Measurements from ENCODE around the gene JAZF1.
"Not testable (repeated sequence)": the region's sequence is repeated elsewhere in the genome, so short reads cannot be mapped to it uniquely, and the experiment has no call there.

JAZF1 gene

DNA sequence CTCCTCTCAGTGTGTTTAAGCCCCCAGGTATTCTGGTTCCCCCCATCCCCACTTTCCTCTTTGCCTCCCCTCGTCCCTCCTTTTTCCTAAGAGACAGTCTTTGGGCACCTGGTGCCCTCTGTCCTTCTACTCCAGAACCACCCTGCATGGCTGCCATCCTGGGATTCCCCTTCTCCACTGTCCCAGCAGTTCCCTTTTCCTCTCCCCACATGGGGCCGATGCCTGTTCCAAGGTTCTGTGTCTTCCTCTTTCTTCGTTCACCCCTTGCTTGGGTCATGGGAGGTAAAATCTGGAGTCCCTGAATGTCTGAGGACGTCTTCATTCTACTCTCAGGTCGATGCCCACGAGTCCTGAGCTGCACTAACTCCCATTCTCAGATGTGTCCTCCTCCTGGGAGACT lies 319.8 kb downstream of the JAZF1 start:
- no peak for DNase-seq

DNA sequence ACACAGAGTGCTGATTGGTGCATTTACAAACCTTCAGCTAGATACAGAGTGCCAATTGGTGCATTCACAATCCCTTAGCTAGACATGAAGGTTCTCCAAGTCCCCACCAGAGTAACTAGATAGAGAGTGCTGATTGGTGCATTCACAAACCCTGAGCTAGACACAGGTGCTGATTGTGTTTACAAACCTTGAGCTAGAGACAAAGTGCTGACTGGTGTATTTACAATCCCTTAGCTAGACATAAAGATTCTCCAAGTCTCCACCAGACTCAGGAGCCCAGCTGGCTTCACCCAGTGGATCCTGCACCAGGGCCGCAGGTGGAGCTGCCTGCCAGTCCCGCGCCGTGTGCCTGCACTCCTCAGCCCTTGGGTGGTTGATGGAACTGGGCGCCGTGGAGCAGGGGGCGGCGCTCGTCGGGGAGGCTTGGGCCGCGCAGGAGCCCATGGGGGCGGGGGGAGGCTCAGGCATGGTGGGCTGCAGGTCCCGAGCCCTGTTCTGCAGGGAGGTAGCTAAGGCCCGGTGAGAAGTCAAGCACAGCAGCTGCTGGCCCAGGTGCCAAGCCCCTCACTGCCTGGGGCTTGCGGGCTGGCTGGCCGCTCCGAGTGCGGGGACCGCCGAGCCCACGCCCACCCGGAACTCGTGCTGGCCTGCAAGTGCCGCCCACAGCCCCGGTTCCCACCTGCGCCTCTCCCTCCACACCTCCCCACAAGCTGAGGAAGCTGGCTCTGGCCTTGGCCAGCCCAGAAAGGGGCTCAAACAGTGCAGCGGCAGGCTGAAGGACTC lies 323.7 kb downstream of the JAZF1 start:
- DNase-seq = not testable (repeated sequence)

DNA sequence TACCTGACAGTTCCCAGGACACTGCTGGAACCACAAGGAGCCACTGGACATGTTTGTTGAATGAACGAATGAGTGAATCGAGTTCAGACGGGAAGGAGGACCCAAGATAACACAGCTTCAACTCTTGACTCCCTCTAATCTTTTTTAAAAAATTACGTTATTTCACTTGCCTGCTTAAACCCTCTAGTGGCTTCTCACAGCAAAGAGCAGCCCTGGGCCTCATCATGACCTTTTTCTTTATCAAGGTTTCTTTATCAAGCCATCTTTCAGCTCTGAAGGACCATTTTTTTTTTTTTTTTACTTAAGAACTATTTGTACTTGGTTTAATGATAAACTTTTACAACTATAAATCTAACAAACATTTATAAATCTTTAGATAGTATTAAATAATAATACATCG lies 330.1 kb downstream of the JAZF1 start:
- DNase-seq = no peak

DNA sequence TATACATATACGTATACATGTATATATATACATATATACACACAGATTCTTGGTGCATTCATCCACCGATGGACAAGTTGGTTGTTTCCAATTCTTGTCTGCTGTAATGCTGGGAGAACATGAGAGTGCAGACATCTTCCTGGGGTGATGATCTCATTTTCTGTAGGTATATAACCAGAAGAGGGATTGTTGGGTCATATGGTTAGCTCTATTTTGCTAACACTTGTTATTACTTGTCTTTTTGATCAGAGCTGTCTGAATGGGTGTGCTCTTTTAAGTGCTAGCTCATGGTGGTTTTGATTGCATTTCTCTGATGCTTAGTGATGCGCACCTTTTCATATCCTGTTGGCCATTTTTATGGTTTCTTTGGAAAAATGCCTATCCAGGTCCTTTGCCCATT lies 334.2 kb downstream of the JAZF1 start:
- DNase-seq = no peak

DNA sequence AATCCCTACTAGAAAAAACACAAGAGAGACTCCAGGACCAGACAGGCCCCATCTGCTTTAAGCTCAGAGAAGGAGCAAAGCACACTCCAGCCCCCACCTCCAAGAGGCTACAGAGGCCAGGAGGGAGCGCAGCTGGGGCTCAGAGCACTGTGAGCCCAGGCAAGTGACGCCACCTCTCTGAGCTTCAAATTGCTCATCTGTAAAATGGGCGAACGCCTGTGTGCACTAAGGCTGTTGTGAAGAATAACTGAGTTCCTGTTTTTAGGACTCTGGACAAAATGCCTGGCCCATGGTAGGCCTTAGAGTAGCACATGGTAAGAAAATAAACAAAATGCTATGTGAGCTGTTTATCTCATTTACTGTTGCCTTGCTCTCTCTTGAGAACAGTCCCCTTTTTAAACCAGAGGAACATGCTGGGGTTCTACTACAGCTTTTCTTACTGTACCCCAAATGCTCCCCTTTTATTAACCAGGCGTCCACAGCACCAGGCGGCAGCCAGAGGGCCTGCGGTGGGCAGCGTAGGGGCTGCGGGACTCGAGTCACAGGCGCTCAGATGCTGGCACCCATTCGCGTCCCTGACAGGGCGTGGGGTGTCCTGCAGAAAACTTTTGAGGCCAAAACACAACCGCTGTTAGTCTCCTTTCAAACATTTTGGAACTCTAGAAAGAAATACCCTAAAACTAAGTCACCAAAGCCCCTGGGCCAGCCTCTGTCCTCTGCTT lies 336.9 kb downstream of the JAZF1 start:
- no peak for DNase-seq

DNA sequence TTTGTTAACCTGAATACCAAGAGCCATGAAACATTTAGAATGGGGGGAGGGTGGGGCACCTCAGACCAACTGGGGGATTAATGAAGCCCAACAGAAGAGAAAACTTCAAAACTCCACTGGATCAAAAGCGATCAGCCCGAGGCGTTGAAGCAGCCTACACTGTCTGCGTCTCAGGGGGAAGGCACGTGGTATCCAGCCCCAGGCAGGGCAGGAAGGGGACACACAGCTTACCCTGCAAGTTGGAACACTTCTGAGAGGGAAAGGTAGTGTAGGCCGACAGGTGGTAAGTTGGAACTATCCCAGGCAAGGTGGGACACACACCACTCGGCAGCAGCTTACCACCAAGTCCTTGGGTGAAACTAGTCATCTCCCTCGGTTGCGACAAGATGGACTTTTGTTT lies 337.7 kb downstream of the JAZF1 start:
- DNase-seq = no peak

DNA sequence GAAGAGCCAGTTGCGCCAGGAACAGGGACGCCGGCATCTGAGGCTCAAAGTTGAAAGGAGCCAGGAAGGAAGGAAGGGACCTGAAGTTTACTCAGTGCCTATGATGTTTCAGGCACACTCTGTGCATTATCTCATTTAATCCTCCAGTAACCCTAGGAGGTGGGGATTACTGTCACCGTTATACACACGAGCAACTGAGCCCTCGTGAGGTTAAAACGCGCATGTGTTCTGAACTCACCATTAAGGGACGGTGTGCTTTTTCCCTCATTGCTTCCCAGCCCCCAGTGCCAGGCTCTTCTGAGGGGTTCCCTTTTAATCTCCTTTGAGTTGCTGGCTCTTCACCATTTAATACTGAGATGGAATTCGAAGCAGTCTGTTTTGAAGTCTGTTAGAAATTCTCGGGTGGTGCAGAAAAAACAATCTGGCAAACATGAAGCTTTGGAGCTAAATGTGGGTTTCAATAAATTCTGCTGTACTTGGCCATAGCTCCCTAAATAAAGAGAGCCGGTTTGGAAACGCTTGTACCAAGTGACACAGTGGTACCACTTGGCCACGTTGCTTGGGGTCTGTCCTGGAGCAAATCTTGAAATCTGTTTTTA lies 338.4 kb downstream of the JAZF1 start:
- no peak for DNase-seq

DNA sequence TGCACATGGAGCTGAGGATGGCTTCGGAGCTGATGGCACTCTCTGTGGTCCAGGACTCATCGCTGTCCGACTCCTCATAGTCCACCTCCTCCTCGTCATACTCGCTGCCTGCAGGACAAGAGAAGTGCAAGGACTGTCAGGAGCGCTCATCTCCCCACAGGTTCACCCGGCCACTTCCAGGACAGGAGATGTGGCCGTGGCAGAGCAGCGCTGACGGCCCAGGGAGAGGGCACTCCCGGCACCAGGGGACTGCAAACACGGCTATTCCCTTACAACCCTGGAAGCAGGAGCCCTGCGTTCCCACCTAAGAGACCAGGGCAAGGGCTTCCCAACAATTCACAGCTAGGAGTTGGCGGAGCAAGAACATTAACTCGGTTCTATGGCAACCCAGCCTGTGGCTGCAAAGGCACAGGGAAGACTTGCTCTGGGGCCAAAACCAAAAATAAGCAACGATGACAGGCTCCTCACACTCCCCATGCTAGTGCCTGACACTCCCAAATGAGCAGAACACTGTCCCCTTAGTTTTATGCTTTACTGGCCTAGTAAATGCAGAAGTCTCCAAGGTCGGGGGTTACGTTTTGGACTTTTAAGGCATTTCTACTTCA lies 339.7 kb downstream of the JAZF1 start:
- no peak for DNase-seq

DNA sequence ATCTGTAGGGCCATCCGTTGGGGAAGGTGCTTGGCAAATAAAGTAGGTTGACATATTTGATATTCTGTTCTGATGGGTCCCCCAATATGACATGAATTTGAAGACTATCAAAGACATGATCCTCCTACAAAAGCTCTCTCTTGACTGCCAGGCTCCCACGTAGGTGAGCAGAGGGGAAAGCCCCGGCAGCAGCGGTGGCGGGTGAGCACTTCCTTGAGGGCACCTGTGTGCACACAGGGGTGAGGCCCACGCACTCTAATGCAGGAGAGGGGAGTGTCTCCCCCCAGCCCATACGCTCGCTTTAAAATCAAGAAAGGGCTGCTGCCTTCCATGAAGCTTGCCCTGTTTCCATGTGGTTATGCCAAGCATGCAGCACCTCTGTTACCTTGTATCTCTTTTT lies 340.3 kb downstream of the JAZF1 start:
- DNase-seq = peak; percentile 34

DNA sequence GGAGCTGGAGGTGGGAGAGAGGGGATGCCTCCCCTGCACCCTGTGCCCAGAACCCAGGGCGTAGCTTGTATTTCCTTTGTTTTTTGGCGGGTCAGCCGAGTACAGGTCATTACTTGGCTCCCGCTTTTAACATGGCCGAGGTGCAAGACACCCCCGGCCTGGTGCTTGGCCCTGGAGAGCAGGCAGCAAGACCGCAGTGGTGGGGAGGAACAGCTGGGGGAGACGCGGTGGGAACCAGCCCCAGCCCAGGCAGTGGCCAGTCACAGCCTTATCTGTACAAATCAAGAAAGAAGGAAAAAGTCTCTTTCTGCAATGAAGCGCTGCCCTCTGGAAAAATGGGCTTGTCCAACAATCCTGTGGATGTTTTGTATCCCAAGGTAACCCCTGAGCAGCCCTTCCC lies 341.5 kb downstream of the JAZF1 start:
- no peak for DNase-seq

DNA sequence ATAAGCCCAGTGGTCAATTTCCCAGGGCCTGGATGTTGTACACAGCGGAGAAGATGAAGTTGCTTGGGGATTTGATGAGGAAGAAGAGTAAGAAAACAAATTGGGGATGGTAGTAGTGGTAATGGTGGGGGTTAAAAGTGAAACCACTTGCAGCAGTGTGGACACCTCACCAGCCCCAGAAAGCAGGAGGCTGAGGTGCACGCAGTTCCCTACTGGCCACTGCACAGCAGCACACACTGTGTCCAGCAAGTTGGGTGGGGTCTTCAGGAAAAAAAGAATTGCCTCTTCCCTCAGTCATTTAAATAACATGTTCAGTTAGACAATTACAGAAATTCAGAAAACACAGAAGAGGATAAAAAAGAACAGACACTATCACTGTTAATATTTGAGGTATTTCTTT lies 344.1 kb downstream of the JAZF1 start:
- no peak for DNase-seq

DNA sequence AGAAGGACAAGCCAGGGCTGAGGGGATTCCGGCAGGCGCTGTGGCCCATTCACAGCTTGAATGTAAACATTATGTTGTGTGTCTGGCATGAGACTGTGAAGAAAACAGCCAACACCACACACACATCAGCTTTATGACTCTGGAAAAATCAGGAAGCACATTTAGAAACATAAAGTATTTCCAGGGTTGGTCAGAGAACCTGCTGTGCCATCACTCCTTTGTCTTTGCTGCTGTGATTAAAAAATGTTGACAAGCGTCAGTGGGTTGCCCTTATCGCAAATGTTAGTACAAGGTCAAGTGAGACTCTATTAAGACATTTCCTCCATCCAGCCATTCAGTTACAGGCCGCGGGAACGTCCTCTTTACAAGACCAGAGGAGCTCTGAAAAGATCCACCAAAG lies 345.2 kb downstream of the JAZF1 start:
- DNase-seq = no peak

DNA sequence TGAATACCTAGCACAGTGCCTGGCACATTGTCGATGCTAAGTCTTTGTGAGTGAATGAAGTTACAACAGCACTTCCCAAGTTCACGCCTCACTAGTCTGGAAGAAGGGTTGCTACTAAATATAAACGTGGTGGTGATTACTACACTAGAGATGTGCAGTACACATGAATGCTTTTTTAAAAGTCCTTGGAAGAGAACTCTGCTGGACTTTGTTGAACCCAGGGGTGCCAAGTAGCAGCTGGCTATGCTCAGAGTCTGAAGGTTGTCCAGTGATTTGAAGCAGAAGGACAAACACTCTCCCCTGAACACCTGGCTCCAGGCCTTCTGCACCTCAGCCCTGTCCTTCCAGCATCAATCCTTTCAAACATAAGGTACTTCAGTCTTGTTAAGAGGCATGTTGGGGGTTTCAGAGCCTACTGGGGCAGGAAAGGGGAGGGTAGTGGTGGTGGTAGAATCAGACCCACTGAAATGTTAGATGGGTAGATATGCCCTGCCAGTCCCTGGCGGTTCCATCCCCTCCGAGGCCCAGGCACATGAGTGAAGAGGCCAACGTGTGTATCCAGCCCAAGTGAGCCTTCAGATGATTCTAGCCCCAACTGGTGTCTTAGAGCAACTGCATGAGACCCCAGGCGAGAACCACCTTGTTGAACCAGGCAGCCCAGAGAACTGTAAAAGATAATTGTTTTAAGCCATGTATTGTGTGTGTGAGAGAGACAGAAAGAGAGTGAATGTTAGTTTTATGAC lies 346.2 kb downstream of the JAZF1 start:
- DNase-seq = no peak

DNA sequence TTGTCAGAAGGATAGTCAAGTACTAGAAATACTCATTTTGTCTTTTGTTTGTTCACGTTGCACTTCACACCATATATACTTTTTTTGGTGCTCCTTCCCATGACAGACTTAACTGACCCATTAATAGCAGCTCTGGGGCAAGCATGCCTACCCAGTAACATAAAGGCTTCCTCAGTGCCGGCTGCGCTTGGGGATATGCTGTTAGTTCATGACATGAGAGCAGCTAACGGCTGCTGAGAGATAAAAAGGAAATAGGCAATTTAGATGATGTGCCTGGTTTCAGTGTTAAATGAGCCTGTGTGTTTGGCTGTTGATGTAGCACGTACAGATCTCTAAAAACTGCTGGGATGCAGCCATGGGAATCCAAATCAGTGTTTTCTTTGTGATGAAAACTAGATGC lies 354.2 kb downstream of the JAZF1 start:
- DNase-seq = no peak

DNA sequence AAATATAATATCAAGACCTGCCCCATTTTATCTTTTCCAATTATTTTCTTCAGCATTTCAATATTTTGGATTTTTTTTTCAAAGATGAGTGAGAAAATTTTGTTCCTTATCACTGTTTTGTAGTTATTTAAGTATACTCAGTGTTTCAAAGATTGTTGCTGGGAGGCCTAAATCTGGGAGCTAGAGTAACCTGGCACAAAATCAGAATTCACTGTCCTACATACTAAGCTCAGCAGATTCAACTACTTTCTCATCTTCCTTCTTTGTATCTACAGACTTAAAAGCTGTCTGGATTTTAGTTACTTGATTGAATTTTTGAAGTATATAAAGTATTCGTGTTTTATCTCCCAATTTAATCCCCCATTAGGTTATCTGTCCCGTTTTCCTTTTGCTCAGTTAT lies 354.7 kb downstream of the JAZF1 start:
- no peak for DNase-seq

DNA sequence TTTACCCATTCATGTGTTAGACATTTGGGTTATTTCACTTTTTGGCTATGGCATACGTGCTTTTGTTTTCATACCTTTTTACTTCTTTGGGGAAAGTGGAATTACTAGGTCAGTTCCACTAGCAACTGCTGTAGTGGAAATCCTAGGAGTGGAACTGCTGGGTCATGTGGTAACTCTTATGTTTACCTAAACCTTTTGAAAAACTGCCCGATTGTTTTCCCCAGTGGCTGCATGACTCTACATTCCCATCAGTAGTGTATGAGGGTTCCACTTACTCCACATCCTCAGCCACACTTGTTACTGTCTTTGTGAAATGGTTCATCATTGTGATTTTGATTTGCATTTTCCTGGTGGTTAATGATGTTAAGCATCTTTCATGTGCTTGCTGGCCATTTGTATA lies 358.4 kb downstream of the JAZF1 start:
- no peak for DNase-seq

DNA sequence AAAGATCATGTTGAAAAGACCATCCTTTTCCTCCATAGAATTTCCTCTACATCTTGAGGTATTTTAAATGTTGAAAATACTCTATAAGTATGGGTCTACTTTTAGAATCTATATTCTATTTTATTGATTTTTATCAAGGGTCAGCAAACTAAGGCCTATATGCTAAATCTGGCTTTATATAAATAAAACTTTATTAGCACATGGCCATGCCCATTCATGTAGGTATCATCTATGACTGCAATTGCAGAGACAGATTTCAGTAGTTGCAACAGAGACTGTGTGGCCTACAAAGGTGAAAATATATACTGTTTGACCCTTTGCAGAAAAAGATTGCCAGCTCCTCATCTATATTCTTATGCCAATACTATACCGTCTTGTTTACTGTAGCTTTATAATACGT lies 367.9 kb downstream of the JAZF1 start:
- DNase-seq = no peak

DNA sequence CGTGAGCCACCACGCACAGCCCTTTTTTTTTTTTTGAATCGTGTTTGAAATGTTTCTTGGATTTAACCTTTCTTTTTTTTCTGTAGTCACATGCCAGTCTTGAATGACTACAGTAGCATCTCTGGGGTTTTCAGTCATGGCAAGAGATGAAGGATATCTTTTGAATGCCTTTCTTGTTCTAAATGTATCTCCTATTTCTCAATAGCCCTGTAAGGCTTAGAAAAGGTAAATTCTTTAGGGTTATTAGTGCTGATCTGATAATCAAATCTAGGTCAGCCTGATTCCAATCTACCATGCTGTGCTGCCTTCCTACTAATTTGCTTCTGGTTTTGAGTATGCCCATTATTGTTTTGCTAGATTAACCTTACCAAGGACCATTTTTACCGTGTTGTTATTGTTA lies 370.4 kb downstream of the JAZF1 start:
- DNase-seq = no peak

DNA sequence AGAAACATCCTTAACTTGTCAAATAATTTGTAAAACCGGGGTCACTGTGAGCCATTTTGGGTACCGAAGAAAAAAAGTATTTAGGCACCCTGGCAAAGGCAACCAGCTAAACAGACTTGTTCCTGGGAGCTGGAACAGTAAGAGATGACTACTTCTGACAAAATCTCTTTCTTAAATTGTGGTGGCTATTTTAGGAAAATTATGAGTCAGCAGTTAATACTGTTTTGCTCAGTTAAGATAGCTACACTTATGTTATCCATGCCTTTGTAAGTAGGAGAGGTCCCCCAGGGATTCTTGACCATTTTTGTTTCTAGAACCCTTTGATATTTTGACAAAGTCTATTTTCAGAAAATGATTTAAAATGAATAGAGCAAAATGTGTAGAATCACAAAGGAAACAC lies 372.0 kb downstream of the JAZF1 start:
- DNase-seq = no peak

DNA sequence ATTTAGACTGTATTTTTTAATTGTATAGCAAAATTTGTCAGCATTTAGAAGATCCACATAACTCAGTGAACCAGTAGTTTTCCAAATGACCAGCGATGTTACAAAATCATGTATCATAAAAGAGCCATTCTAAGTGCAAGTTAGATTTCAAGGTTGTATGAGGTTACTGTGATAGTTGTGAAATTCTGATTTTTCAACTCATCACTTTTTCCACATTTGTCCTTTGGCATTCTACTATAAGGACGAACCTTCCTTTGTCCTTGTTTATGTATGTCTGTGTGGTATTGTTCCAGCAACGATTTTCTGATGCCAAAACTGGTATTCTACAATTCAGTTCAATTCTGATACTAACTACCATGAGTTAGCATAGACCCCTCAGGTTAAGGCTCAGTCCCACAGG lies 376.5 kb downstream of the JAZF1 start:
- DNase-seq = no peak

DNA sequence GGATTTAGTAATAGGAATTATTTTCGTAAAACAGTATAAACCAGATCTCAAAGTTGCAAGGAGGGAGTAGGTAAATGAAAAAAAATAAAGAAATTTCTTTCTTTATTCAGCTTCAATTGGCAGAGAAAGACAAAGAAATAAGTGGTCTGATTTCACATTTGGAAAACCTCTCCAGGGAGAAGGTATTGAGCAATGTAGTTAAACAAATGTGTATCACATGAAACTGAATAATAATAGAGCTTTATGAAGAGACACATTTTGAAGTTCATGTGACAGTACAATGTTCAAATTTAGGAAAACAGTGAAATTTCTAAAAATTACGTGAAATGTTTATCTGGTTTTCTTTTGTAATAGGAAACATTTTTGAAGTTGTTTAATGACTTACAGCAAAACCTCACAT lies 377.6 kb downstream of the JAZF1 start:
- DNase-seq = no peak

DNA sequence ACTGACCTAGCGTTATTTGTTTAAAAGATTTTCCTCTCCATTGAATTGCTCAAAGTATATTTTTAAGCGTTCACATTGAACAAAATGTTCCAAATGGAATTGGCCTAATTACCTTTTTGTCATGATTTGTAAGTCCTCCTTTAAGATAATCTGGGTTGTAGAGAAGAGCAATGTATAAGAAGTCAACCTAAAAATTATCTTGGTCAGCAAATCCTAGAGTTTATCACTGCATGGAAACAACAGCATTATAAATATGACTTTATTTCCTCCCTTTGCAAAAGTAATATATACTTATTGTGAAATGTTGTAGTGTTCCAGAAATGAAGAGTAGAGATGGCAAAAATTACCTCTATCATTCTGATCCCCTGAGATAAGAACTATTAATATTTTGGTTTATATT lies 381.4 kb downstream of the JAZF1 start:
- no peak for DNase-seq

DNA sequence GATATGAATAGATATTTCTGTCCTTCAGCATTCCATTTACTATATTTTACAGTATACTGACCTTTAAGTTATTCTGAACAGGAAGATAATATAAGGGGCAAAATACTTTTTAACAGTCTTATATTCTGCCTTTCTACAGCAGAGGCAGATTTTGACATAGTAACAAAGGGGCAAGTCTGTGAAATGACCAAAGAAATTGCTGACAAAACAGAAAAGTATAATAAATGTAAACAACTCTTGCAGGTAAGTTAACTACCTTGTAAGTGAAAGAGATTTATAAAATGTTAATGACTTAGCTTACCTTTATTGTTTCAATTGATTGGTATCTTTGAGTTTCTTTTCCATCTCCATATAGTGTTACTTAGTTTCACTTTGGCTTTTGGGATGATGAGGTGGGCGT lies 384.6 kb downstream of the JAZF1 start:
- DNase-seq = no peak

All from activated CD4-positive, alpha-beta T cell treated with anti-CD3 and anti-CD28 coated beads for 48 hours (primary cell).